AG08395 (cell line): ENCODE measurements around the gene RCC2.
"Not testable (repeated sequence)": the region's sequence is repeated elsewhere in the genome, so short reads cannot be mapped to it uniquely, and the experiment has no call there.

Experiments
- DNase-seq: peaks from one replicate; pipeline ENCODE4 v3.0.0; 2012; ENCODE audit warnings: mixed read lengths, low spot score

RCC2 gene

DNA sequence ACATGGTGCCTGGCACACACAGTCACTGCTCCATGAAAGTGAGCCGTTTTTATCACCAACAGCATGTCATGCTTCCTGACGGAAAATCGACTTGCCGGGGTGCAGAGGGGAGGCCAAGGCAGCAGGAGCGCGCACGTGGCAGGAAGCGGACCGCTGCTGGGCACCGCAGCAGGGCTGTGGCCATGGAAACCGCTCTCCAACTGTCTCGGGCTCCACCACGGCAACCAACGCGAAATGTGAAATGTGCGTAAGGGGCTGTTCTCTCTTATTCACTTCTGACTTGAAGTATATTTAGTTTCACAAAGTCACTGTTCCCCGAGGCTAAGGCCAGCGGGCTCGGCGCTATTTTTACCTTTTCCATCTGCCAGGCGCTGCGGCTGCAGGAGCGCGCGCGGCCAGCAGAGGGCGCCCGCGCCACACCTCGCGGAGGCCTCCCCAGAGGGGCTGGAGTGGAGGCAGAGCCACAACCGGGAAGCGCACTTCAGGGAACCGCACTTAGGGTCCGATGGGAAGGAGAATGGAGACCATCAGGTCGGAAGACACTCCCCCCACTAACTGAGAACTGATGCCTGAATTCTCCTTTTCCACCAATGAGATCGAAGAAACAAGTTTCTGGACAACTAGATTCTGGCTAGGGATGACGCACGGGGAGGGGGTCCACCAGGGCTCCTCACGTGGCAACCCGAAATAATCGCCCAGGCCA, 19.7 kb downstream of the RCC2 start:
- peak; percentile 79 for DNase-seq

DNA sequence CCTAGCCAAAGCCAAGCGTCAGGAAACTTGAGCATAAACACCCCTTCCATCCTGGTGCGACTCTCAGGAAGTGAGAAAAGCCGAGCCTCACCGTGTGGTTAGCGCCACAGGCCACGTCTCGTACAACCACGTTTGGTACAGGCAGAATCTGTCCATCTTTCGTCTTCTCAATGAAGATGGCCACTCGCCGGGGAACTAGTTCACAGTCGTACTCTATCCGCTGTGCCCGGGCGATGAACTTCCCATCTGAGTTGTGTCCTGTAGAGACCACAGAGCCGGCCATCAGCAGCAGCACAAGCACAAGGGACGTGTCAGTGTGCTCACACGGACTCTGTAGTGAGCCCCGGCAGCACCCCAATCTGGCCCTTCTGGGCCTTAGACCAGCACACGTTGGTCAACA, 23.1 kb downstream of the RCC2 start:
- DNase-seq, result no peak

DNA sequence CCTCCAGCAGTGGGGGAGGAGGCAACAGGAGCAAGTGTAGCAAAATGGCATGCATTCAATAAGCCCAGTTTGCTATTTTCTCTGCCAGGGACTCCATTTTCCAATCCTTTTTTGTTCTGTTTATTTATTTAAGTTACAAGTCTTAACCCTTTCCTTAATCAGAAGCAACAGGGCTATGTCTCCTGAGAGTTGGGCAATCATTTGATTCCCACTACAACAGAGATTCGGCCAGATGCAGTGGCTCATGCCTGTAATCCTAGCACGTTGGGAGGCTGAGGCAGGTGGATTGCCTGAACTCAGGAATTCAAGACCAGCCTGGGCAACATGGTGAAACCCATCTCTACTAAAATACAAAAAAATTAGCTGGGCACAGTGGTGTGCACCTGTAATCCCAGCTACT, 25.5 kb downstream of the RCC2 start:
- no peak for DNase-seq

DNA sequence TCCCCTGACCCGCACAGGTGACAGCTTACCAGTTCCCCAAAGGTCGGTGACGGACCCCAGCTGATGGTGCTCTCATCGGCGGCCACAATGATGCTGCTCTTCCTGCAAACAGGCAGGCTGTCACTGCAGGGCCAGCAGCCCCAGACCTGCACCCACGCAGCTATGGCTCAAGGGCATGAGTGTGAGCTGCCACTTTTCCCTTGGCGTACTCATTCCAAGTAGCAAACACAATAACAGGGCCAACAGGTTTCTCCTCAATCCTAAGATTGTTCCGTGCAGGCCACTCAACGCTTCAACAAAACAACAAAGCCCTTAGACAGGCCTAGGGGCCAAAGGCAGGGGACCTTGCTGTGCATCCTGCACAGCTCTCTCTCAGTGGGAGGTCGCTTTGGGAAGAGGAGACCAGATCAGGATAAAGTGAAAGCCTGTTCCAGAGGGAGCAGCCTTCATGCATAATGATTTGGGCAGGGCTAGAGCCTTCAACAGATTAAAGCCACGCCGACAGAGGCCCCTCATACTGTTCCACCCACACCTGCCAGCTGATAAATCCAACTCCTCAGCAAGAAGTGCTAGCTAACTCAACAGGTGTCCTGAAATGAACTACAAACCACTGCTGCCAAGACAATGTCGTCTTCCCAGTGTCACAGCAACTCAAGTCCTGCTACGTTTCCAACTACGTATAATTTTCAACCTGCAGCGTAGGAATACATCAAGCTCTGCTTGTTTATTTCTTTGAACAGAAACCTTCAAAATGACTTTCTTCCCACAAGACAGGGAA, 27.2 kb downstream of the RCC2 start:
- no peak for DNase-seq

DNA sequence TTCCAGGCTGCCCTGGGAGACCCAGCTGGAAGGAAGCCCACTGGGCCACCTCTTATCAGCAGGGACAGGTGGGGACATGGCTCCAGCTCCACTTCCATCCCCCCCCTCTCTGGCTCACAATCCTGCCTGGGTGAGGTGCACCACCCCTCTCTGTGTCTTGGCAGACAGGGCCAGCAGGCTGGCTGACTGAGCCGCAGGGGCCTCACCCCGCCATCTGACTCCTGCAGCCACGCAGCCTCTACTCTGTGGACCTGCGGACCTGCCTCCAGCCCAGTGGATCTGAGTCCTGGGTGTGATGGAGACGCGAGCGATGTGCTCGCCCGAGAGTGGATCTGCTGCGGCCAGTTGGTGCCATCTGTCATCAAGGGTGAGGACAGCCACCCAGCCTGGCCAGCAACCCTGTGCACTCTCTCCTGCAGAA, 30.1 kb downstream of the RCC2 start:
- no peak for DNase-seq

DNA sequence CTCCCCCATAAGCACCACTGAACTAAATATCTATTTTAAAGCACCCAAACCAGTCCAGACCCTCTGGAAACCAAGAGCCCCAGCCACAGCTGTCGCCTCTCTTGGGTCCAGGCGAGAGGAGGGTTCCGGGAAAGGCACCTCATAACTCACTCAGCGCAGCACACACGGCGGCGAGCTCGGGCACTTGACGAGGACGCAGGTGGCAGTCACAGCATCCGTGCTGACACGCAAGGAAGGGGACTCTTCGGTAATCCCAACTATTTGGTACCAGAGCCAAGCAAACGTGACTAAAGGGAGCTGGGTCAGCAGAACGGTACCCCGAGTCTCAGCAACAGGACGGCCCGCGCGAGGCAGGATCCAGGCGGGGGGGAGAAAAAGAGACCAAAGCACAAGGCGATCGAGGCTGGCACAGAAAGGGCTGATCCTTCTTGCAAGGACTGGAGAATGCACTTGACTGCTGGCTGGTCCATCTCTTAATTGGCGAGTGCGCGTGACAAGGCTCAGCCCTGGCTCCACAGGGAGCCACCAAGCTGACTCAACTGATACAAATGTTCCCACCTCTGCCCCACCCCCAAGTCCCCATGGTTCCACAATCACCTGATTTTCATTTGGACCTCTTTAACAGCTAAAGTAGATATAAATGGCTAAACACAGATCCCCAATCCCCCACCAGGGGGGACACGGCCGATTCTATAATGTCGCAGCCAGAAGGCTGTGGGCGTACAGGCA, 31.5 kb downstream of the RCC2 start:
- not testable (repeated sequence) for DNase-seq

DNA sequence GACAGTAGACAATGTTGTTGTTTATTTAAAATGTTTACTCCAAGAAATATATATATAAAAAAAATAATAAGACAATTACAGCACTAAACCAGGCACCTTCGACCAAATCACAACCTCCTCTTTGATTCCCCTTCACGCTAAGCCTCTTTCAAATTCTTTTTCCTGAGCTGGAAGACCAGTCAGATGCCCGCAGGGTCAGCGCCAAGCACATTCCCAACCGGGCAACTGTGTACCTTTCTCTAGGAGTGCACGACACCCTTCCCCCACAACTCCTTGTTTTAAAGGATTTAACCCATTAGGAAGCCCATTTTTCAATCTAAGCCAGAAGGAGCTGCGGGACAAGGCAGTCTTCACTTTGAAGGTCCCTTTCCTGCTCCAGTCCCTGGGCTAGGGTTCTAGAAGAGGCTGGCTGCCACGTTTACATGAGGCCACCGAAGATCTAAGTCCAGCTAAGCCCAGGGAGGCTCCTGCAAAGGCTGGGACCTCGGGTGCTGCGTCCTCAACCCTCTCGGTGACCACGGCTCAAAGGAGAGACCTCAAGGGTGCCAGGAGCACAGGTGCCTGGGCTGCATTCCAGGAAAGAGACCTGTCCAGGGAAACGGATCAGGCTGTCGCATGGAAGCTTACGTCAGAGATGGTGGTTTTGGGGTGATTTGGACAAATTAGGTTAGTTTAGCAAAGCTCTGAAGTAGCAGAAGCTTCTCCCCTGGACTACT, 32.6 kb downstream of the RCC2 start:
- DNase-seq, result not testable (repeated sequence)

DNA sequence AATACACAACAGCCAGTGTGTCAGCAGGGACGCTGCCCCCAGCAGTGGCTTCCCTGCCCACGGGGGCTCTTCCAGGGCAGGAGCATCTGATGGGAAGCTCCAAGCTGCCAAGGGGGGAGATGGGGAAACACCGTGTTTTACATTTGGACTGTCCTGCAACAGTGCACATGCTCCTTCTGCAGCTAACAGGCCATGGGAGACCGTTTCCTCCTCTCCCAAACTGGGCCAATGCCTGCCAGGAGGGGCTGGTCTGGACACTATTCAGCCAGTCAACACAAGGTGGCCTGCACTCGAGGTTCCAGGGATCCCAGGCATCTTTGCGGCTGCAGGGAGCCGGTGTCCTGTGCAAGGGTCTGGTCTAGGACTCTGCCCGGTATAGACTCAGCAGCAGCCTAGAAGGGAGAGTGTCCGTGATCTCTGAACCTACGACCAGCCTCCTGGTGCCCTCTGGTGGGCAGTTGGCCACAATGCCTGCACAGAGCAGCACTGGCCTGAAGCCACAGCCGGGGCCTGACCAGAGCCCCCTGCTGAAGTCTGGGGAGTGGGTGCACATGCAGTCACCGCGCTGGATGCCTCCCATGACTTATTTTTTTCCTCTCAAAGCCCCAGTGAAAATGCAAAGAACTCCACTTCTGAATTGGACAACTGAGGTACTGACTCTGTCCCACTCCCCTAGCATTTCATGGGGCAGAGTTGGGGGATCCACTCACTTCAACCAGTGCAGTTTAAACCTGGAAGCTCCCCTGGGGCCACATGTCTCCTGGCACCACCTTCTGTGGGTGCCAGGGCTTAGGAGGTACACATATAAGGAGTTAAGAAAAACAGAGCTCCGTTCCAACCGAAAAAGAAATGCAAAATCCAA, 33.3 kb downstream of the RCC2 start:
- DNase-seq, result peak; percentile 88

DNA sequence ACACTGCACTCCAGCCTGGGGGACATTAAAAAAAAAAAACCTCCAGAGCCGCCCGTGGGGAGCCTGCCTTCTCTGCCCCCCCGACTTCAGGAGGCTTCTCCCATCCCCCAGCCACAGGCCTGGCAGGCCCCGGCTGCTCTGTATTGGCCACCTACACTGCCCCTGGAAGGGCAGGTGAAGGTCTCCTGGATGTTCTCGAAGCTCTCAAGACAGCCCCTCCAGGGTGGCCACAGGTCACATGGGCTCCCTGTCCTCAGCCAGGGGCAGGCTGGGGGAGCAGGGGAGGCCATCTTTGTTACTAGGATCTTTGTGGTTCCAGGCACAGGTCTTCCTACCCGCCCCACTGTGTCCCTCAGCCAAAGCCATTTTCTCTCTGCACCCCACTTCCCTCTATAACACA, 34.7 kb downstream of the RCC2 start:
- no peak for DNase-seq

DNA sequence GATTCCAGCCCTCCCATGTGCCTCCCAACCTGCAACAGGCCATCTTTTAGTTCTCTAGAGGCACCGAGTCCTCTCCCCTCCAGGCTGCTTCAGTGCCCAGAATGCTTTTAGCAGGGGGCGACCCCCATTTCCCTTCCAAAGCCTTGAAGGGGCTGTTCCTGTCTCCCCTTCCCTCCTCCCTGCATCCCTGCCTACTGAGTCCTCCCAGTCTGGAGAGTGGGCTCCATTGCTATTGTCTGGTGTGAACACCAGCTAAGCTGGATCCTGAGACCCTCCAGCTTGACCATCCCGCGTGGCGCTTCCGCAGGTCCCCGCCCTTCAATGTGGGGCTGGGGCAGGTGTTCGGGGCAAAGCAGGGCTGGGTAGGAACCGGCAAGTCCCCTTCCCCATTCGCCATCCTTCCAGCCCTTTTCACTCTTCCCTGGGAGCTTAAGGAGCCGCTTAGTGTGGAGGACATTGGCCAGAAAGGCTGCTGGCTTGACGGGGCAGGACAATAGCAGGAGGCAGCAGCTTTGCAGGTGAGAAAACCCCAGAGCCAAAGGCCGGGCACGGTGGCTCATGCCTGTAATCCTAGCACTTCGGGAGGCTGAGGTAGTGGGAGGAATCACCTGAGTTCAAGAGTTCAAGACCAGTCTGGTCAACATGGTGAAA, 35.3 kb downstream of the RCC2 start:
- DNase-seq, result no peak

DNA sequence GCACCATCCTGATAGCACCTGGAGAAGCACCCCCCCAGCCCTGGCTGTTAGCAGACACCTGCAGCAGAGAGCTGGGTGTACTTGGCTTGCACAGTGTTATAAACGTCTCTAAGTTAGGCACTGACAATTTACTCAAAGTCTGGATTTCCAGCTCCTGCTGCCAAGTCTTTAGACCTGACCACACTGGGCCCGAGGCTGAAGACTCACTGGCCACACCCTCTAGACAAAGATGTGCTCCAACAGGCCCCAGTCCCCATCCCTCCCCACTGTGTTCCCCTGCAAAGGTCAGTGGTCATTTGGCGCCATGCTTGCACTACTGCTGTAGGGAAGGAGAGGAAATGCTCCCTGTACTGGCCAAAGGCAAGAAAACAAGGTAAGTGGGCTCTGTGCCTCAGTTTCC, 36.4 kb downstream of the RCC2 start:
- no peak for DNase-seq

DNA sequence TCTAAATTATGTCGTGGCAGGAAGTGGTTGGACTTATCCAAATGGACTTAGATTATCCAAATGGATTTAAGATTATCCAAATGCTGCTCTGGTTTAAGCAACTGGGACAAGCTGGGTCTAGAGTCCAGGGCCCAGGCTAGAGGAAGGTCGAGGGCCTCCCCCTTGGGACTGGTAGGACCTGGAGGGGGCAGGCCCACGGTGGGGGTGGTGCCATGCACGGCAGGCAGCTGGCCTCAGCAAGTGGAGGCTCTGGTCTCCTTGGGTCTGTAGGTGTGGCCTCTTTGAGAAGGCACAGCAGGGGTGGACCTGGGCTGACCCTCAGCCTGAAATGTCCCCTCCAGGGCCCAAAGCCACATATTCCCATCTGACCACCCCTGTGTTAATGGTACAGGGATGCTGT, 37.6 kb downstream of the RCC2 start:
- no peak for DNase-seq

DNA sequence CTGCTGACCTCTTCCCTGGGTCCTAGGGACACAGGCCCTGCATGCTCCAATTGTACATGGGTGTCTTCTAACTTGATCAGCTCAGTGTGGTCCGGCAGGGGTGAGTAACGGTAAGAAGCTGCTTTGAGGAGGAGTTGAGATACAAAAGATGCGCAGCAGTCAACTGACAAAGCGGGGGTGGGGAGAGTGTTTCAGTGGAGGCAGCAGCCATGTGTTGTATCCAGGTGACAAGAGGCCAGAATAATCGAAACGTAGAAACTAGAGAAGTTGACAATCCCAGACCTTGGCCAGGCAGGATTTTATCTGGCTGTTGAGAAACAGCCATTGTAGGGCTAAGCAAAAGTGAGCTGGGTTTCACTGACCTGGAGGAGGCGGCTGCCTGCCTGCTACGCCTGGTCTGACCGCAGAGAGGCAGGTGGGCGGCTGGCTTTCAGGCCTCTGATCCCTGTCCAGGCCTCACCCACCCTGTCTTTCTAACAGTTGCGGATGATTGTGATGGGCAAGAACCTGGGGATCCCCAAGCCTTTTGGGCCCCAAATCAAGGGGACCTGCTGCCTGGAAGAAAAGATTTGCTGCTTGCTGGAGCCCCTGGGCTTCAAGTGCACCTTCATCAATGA, 38.6 kb downstream of the RCC2 start:
- DNase-seq, result no peak

DNA sequence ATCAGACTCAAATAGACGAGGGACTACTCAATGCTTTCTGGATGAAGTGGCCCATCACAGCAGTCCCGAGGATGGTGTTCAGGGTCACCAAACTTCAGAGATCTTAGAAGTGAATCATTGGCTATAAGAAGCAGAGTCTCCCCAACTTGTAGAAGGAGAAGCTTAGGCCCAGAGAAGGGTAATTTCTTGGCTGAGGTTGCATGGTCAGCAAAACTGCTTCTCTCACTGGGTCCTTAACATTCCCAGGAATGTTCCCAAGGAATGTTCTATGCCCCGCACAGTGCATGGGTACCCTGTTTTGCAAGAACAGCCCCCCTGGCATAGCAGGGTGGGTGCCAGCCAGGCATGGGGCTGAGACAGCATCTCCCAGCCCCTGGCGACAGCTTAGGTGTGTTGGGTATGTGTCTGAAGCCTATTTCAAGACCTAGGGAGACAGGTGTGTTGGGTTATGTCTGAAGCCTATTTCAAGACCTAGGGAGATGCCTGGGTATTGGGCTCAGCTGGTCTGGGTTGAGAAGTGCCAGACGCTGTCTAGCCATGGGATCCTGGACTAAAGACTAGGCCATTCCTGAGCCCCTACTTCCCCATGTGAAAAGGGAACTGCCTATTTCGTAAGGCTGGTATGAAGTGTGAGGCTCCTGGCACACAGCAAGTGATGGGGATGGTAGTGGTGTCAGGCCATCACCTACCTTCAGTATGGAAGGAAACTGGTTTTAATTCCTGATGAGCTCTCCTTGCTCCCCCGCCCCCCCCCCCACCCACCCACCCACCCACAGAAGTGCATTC, 41.4 kb downstream of the RCC2 start:
- no peak for DNase-seq

DNA sequence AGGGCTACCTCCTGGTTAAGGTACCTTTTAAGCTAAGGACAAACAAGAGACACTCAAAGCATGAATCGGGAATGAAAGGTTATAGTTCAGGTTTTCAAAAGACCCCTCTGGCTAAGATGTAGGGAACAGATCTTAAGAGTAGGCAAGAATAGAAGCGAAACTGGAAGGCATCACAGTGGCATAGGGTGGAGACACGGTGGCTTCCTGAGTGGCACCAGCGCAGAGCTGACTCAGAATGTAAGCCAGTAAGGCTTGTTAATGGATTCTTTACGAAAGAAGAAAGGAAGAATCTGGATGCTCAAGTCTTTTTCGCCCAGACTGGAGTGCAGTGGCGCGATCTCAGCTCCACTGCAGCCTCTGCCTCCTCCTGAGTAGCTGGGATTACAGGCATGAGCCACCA, 46.2 kb downstream of the RCC2 start:
- DNase-seq, result no peak

DNA sequence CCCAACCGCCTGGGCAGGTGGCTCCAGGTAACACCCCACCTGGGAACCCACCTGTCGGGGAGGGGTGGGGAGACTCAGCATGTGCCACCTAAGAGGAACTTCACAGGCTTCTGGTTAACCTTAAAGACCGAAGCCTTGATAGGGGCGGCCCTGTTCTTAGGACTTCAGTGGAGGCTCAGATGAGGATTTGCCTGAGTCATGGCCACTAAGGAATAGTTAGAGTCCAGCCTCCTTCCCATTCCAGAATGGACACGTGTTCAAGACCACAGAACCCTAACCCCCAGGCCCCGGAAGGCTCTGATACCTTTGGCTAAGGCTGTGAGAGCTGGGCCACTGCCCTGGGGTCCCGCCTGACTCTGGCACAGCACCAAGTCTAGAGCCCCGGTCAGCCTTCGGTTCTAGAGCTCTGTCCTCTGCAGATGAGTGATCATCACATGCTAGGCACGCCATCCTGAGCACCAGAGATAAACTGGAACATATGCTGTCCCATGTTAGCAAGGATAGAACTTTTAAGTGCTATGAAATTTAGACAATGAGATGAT, 47.2 kb downstream of the RCC2 start:
- no peak for DNase-seq

DNA sequence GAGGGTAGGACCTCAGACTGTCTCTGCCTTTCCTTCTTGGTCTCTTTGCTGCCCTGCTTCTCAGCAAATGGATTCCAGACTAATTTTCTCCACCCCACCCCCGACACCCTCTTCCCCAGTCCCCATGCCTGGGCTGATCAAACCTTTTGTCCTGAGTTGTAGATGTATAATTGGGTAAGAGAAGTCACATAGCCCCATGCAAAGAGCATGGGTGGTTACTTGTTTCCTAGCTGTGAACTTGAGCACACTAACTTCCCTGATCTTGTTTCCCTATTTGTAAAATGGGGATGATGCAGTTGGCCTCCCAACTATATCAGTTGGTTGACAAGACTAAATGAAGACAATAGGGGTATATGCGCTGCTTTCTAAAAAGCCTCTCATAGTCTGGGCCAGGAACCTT, 58.3 kb downstream of the RCC2 start:
- DNase-seq, result no peak

DNA sequence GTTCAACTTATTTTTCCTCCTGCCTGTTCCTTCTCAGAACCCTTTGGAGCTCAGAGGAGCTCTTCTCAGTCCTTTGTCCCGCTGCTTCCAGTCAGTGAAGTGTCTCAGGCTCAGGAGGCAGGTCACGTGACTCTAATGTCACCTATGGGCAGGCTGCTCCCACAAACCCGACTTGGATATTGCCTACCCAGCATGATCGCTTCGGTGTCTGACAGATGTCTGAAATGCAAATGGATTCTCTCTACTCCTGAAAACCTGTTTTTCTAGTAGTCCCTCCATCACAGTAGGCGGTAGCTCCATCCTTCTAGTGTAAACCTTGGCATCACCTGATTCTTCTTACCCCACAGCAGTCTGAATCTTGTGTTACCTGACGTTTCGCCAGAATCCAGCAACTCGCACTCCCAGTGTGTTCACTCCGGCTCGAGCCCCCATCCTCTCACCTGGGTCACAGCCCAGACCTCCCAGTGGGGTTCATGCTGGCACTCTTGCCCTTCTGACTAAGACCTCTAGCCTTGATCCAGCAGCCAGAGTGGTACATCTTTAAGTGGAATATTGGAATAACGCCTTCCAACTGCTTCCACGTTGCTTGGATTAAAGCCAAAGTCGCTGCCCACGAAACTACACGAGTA, 62.0 kb downstream of the RCC2 start:
- DNase-seq, result no peak

DNA sequence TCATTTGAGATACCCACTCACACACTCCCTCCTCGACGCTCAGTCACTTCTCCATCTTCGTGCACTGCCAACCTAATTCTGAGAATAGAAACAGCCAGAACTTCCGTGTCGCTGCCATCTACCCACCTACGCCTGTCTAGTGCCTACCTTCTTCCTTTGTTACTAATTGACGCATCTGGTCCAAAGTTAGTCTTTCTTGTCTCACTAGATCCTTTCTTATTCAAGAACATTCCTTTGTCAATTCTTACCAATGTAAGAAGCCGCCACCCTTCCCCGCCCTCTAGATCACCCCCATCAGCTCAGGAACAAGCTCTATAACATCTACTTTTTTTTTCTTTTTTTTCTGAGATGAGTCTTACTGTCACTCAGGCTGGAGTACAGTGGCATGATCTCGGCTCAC, 63.8 kb downstream of the RCC2 start:
- DNase-seq, result no peak
